H9 (cell line): ENCODE data around the gene FAM124A. TPM values are rescaled to one million over a fixed set of nuclear protein-coding genes. Genes with fewer than 3 reads are reported as not detected.
A peak's percentile ranks its signal among the peaks of the same experiment; 100 is the strongest.

Experiments used
- DNase-seq: peaks from one replicate; pipeline ENCODE4 v3.0.0-alpha.2; 2017
- H2AFZ ChIP-seq: one replicate; pipeline ENCODE4 v1.6.1; 2013; ENCODE audit warnings: mild to moderate bottlenecking, low read length, control low read depth, moderate library complexity
- H2AK5ac ChIP-seq: 2 replicates; pipeline ENCODE4 v1.6.1; 2013; ENCODE audit warnings: low read length, control low read depth, mixed read lengths; ENCODE audit not compliant: insufficient read length
- H2BK120ac ChIP-seq: one replicate; pipeline ENCODE4 v1.6.1; 2013; ENCODE audit warnings: low read depth, mild to moderate bottlenecking, low read length, control low read depth, inconsistent platforms; ENCODE audit not compliant: poor library complexity, severe bottlenecking
- H2BK12ac ChIP-seq: 2 replicates; pipeline ENCODE4 v1.6.1; 2013; ENCODE audit warnings: low read length, control low read depth, mixed read lengths, low read depth; ENCODE audit not compliant: insufficient read length
- H2BK15ac ChIP-seq: 2 replicates; pipeline ENCODE4 v1.6.1; 2013; ENCODE audit warnings: low read depth, low read length, control low read depth
- H2BK20ac ChIP-seq: one replicate; pipeline ENCODE4 v1.6.1; 2013; ENCODE audit warnings: low read depth, mild to moderate bottlenecking, low read length, control low read depth, inconsistent platforms; ENCODE audit not compliant: poor library complexity, severe bottlenecking
- H2BK5ac ChIP-seq: 2 replicates; pipeline ENCODE4 v1.6.1; 2013; ENCODE audit warnings: low read length, control low read depth, mixed read lengths; ENCODE audit not compliant: insufficient read length
- H3K14ac ChIP-seq: 2 replicates; pipeline ENCODE4 v1.6.1; 2013; ENCODE audit warnings: low read length, control low read depth; ENCODE audit not compliant: insufficient read depth
- H3K18ac ChIP-seq: 2 replicates; pipeline ENCODE4 v1.6.1; 2013; ENCODE audit warnings: low read depth, mild to moderate bottlenecking, mixed read lengths, low read length, control low read depth; ENCODE audit not compliant: insufficient read length
- H3K23ac ChIP-seq: 2 replicates; pipeline ENCODE4 v1.6.1; 2013; ENCODE audit warnings: low read length, control low read depth, mixed read lengths, low read depth; ENCODE audit not compliant: insufficient read length
- H3K23me2 ChIP-seq: 2 replicates; pipeline ENCODE4 v1.6.1; 2013; ENCODE audit warnings: low read depth, mild to moderate bottlenecking, mixed read lengths, low read length, control low read depth; ENCODE audit not compliant: insufficient read length, poor library complexity, severe bottlenecking
- H3K27ac ChIP-seq: 2 replicates; pipeline ENCODE4 v1.5.1; 2013; ENCODE audit warnings: low read length, control low read depth, mixed read lengths, low read depth; ENCODE audit not compliant: insufficient read length
- H3K27me3 ChIP-seq: 2 replicates; pipeline ENCODE4 v1.6.1; 2013; ENCODE audit warnings: low read length, control low read depth, inconsistent platforms; ENCODE audit not compliant: insufficient read depth
- H3K4ac ChIP-seq: 2 replicates; pipeline ENCODE4 v1.6.1; 2013; ENCODE audit warnings: low read depth, mild to moderate bottlenecking, control low read depth, inconsistent platforms, low read length, moderate library complexity
- H3K4me1 ChIP-seq: 2 replicates; pipeline ENCODE4 v1.6.1; 2013; ENCODE audit warnings: low read length, control low read depth, inconsistent platforms; ENCODE audit not compliant: insufficient read depth
- H3K4me2 ChIP-seq: 2 replicates; pipeline ENCODE4 v1.6.1; 2013; ENCODE audit warnings: low read length, control low read depth, mixed read lengths; ENCODE audit not compliant: insufficient read length, insufficient read depth
- H3K56ac ChIP-seq: 2 replicates; pipeline ENCODE4 v1.6.1; 2013; ENCODE audit warnings: low read depth, mild to moderate bottlenecking, mixed read lengths, low read length, control low read depth; ENCODE audit not compliant: insufficient read length
- H3K79me1 ChIP-seq: 2 replicates; pipeline ENCODE4 v1.6.1; 2013; ENCODE audit warnings: low read depth, mild to moderate bottlenecking, moderate library complexity, low read length, control low read depth, inconsistent platforms; ENCODE audit not compliant: insufficient read depth, poor library complexity, severe bottlenecking
- H3K79me2 ChIP-seq: 2 replicates; pipeline ENCODE4 v1.6.1; 2013; ENCODE audit warnings: low read length, control low read depth, inconsistent platforms; ENCODE audit not compliant: insufficient read depth
- H3K9ac ChIP-seq: 2 replicates; pipeline ENCODE4 v1.6.1; 2013; ENCODE audit warnings: low read length, control low read depth, mixed read lengths; ENCODE audit not compliant: insufficient read length; ENCODE audit errors: extremely low read depth
- H3K9me3 ChIP-seq: one replicate; pipeline ENCODE4 v1.6.1; 2013; ENCODE audit warnings: low read depth, low read length, inconsistent platforms; ENCODE audit not compliant: control insufficient read depth
- H3T11ph ChIP-seq: one replicate; pipeline ENCODE4 v1.6.1; 2013; ENCODE audit warnings: mild to moderate bottlenecking, low read length, control low read depth, inconsistent platforms
- H4K20me1 ChIP-seq: one replicate; pipeline ENCODE4 v1.6.1; 2013; ENCODE audit not compliant: control insufficient read depth, insufficient read length, insufficient read depth
- H4K5ac ChIP-seq: 2 replicates; pipeline ENCODE4 v1.6.1; 2013; ENCODE audit warnings: low read depth, mild to moderate bottlenecking, mixed read lengths, low read length, control low read depth; ENCODE audit not compliant: insufficient read length
- H4K8ac ChIP-seq: replicated peaks from 2 replicates; pipeline ENCODE4 v1.6.1; 2013; ENCODE audit warnings: low read length, control low read depth, mixed read lengths, low read depth; ENCODE audit not compliant: insufficient read length
- H4K91ac ChIP-seq: 2 replicates; pipeline ENCODE4 v1.6.1; 2013; ENCODE audit warnings: low read depth, mild to moderate bottlenecking, moderate library complexity, mixed read lengths, low read length, control low read depth; ENCODE audit not compliant: insufficient read length
- H3K27ac Mint-ChIP-seq, 3 experiments: 2 replicates in 2 of 3; 3 replicates in 1 of 3; pipeline ENCODE4 v1.8.0; 2020 to 2021; ENCODE audit warnings: mixed read lengths in 3 of 3, mild to moderate bottlenecking in 1 of 3, moderate library complexity in 1 of 3
- H3K27me3 Mint-ChIP-seq: 2 replicates; pipeline ENCODE4 v1.8.0; 2021; ENCODE audit warnings: low read depth, mild to moderate bottlenecking, moderate library complexity, mixed read lengths
- H3K36me3 Mint-ChIP-seq, 3 experiments: 2 replicates in 2 of 3; 3 replicates in 1 of 3; pipeline ENCODE4 v1.8.0; 2020 to 2021; ENCODE audit warnings: low read depth in 3 of 3, mixed read lengths in 3 of 3; ENCODE audit not compliant: insufficient read depth in 1 of 3
- H3K4me1 Mint-ChIP-seq, 2 experiments: 2 replicates each; pipeline ENCODE4 v1.8.0; 2020; ENCODE audit warnings: mixed read lengths in 2 of 2
- H3K4me3 Mint-ChIP-seq, 2 experiments: 2 replicates in 1 of 2; 3 replicates in 1 of 2; pipeline ENCODE4 v1.8.0; 2020 to 2021; ENCODE audit warnings: mild to moderate bottlenecking in 2 of 2, mixed read lengths in 2 of 2, moderate library complexity in 1 of 2
- H3K9me3 Mint-ChIP-seq, 2 experiments: 2 replicates in 1 of 2; 3 replicates in 1 of 2; pipeline ENCODE4 v1.8.0; 2020; ENCODE audit warnings: mild to moderate bottlenecking in 2 of 2, mixed read lengths in 2 of 2, moderate library complexity in 1 of 2
- WGBS: extraction: QIAGEN DNeasy Blood & Tissue Kit; methylation state at CpG from one replicate; pipeline ENCODE4 v1.1.7; 2013; ENCODE audit warnings: missing lambda C conversion rate, low lambda C conversion rate, mixed read lengths; ENCODE audit not compliant: insufficient read length; ENCODE audit errors: extremely low coverage; 5-methylcytosine and 5-hydroxymethylcytosine counted together
- total RNA-seq: library from RNA; stranded (reverse); gene quantifications from 2 replicates; pipeline ENCODE4 v1.2.1, GENCODE V29; 2021
- TF ChIP-seq, protein P1 (sequence below): fragments of 200-600 bp; sonication (generic); conservative IDR thresholded peaks from 3 replicates; pipeline ENCODE4 v1.8.0; 2021; ENCODE audit warnings: antibody characterized with exemption, mild to moderate bottlenecking

Gene FAM124A
- total RNA-seq, 1 experiment from 2014 or later, result 41.9 TPM

GRCh38 chr13:51275101-51275500 is 52.9 kb downstream of the FAM124A start:
- peaks cover 38 to 43% of the 10 kb centered on the region in 2 experiments for H3K4me1 Mint-ChIP-seq
- H3K18ac ChIP-seq, result no peak overlapping the region

More at GRCh38 chr13:51275101-51275500, 52.9 kb downstream of the FAM124A start:
- no peaks in the 10 kb centered on the region for H3K9me3 Mint-ChIP-seq
- Histone ChIP-seq H3K14ac (no peak overlapping the region), H2BK120ac (no peak overlapping the region), H4K91ac (no peak overlapping the region), H3K9ac (no peak overlapping the region), H2AFZ (no peak overlapping the region), H2BK5ac (no peak overlapping the region), H2BK20ac (no peak overlapping the region), H2BK15ac (no peak overlapping the region), H3K27ac (no peak overlapping the region), H4K20me1 (no peaks in the 10 kb centered on the region), H3K23ac (no peak overlapping the region), H3T11ph (no peak overlapping the region), H3K56ac (no peak overlapping the region), H3K4me2 (no peak overlapping the region), H3K23me2 (no peaks in the 10 kb centered on the region), H3K27me3 (no peaks in the 10 kb centered on the region), H4K5ac (no peak overlapping the region), H3K79me1 (peaks cover 2% of the 10 kb centered on the region), H2AK5ac (no peak overlapping the region), H3K9me3 (no peaks in the 10 kb centered on the region), H2BK12ac (no peak overlapping the region), H3K79me2 (no peaks in the 10 kb centered on the region), H4K8ac (no peak overlapping the region), H3K4ac (no peak overlapping the region), H3K4me1 (peaks cover 6% of the 10 kb centered on the region; the same call in 1 of the 2 replicates)
- peak; percentile 4 for DNase-seq
- no peak overlapping the region for H3K4me3 Mint-ChIP-seq
- peaks cover 14 to 51% (median 48%) of the 10 kb centered on the region in 3 experiments; a peak in 6 of 7 replicates for H3K36me3 Mint-ChIP-seq
- WGBS, result no CpG with 5 or more reads among the region's 2 CpGs
- no peaks in the 10 kb centered on the region for H3K27me3 Mint-ChIP-seq
- TF ChIP-seq, protein P1, sequence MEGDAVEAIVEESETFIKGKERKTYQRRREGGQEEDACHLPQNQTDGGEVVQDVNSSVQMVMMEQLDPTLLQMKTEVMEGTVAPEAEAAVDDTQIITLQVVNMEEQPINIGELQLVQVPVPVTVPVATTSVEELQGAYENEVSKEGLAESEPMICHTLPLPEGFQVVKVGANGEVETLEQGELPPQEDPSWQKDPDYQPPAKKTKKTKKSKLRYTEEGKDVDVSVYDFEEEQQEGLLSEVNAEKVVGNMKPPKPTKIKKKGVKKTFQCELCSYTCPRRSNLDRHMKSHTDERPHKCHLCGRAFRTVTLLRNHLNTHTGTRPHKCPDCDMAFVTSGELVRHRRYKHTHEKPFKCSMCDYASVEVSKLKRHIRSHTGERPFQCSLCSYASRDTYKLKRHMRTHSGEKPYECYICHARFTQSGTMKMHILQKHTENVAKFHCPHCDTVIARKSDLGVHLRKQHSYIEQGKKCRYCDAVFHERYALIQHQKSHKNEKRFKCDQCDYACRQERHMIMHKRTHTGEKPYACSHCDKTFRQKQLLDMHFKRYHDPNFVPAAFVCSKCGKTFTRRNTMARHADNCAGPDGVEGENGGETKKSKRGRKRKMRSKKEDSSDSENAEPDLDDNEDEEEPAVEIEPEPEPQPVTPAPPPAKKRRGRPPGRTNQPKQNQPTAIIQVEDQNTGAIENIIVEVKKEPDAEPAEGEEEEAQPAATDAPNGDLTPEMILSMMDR, result no peak
- H3K27ac Mint-ChIP-seq, result no peak overlapping the region
